Heart left ventricle (tissue), 13 donors: Measurements from ENCODE around the gene MB.

Experiments
- POLR2A ChIP-seq, 2 donors: fragments of 450-650 bp; IDR thresholded peaks; one replicate each; pipeline ENCODE4 v1.6.1; 2017; ENCODE audit warnings: antibody characterized with exemption in 2 of 2, mild to moderate bottlenecking in 2 of 2, moderate library complexity in 2 of 2
- TF ChIP-seq, protein P1 (sequence below), 12 donors: fragments of 200-600 bp; sonication (generic) in 4 of 12; IDR thresholded peaks; one replicate each; pipeline versions ENCODE4 v1.5.0 to v1.8.0; 2018 to 2022; ENCODE audit warnings: antibody characterized with exemption in 12 of 12, mild to moderate bottlenecking in 5 of 12
- donor health status: ischemic (EF 13 %, LVEDD 7.1; RV severe dilation, severe dysfunction).
- donor health status: DM: no; HTN: yes; CAD: no.
- donor health status: DM: no; HTN: no; CAD: no.
- donor health status: ischemic (EF 25% LVEDD 6.9; RV normal size, moderate dysfunction).
- donor health status: ischemic (EF 25% LVEDD 5.7; RV mildly dilated, moderate dysfunction).
- donor health status: ischemic (EF 35%, LVEDD 5.7; RV mildly dilated, moderate dysfunction).
- donor health status: nonischemic (EF 11% LVEDD 7.7; RV severe dilation, severe dysfunction).
- donor health status: DM: yes; HTN: yes; CAD: no.
- donor health status: PGD.
- donor health status: ischemic (EF 29% LVEDD 5.4; RV normal size, mild dysfunction).
- donor health status: nonischemic (EF 23%, LVEDD 6.1; RV moderate dilation, normal function).

DNA sequence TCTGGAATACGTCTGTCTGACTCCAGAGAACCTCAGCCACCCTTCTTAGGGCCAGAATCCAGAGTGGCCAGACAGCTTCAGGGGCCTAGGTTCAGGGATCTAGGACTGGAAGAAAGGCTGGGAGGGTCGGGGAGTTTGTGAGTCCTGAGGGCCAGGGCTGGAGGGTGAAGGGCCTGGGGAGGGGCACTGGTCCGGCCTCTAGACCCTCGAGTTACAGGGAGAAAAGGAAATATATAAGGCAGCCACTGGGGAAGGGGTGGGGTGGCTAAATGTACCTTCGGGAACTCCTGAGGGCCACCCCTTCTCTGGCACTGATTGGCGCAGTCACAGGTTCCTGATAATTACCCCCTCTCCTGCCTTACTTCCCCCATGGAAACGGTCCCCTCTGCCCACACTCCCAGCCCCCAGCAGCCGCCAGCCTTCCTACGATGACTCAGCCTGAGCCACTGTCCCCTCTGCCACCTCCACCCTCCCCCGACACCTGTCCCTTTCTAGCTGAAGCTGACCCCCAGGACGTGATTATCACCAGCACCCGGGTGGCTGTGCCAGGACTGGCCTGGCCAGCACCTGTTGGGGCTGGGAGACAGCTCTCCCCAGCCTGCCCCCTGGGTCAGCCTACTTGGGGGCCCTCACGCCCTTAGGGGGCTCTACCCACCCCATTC lies 26.4 kb downstream of the MB start:
- TF ChIP-seq, protein P1, sequence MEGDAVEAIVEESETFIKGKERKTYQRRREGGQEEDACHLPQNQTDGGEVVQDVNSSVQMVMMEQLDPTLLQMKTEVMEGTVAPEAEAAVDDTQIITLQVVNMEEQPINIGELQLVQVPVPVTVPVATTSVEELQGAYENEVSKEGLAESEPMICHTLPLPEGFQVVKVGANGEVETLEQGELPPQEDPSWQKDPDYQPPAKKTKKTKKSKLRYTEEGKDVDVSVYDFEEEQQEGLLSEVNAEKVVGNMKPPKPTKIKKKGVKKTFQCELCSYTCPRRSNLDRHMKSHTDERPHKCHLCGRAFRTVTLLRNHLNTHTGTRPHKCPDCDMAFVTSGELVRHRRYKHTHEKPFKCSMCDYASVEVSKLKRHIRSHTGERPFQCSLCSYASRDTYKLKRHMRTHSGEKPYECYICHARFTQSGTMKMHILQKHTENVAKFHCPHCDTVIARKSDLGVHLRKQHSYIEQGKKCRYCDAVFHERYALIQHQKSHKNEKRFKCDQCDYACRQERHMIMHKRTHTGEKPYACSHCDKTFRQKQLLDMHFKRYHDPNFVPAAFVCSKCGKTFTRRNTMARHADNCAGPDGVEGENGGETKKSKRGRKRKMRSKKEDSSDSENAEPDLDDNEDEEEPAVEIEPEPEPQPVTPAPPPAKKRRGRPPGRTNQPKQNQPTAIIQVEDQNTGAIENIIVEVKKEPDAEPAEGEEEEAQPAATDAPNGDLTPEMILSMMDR (IDR thresholded peaks at IDR 0.05), result no peak
- no peak for TF ChIP-seq POLR2A (IDR thresholded peaks at IDR 0.05)
